Peyer's patch (tissue), 4 donors: Measurements from ENCODE around the gene MYO1H.

Source experiments
- POLR2A ChIP-seq, 2 donors: fragments of 450-650 bp; IDR thresholded peaks; one replicate each; pipeline ENCODE4 v1.5.1; 2017; ENCODE audit warnings: antibody characterized with exemption in 2 of 2, mild to moderate bottlenecking in 2 of 2, moderate library complexity in 2 of 2
- TF ChIP-seq, protein P1 (sequence below), 6 experiments: fragments of 450-650 bp in 4 of 6; fragments of 200-600 bp in 2 of 6; sonication (generic) in 1 of 6; IDR thresholded peaks; one replicate each; pipeline ENCODE4 v1.5.1; 2017 to 2019; ENCODE audit warnings: antibody characterized with exemption in 6 of 6, mild to moderate bottlenecking in 3 of 6, moderate library complexity in 1 of 6

DNA sequence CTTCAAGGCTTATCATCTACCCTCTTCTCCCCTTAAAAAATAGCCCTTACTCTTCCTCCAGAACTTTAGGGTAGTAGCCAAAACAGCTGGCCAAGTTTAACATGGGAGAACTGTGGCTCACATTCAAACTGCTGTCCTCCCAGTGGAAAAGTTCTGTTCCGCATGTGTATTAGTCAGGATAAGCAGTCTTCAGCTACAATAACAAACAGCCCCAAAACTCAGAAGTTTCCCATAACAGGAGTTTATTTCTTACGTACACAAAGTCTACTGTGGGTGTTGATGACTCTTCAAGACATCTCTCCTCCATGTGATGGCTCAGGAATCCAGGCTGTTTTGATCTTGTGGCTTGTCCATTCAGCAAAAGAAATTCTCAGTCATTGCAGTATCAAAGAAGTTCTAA, 35.5 kb downstream of the MYO1H start:
- TF ChIP-seq, protein P1, sequence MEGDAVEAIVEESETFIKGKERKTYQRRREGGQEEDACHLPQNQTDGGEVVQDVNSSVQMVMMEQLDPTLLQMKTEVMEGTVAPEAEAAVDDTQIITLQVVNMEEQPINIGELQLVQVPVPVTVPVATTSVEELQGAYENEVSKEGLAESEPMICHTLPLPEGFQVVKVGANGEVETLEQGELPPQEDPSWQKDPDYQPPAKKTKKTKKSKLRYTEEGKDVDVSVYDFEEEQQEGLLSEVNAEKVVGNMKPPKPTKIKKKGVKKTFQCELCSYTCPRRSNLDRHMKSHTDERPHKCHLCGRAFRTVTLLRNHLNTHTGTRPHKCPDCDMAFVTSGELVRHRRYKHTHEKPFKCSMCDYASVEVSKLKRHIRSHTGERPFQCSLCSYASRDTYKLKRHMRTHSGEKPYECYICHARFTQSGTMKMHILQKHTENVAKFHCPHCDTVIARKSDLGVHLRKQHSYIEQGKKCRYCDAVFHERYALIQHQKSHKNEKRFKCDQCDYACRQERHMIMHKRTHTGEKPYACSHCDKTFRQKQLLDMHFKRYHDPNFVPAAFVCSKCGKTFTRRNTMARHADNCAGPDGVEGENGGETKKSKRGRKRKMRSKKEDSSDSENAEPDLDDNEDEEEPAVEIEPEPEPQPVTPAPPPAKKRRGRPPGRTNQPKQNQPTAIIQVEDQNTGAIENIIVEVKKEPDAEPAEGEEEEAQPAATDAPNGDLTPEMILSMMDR (IDR thresholded peaks at IDR 0.05): no peak
- TF ChIP-seq POLR2A (IDR thresholded peaks at IDR 0.05): no peak
